HK-2 (cell line): ENCODE data around the gene AKNA.

ENCODE experiments used
- DNase-seq: peaks from one replicate; pipeline ENCODE4 v3.0.0-alpha.2; 2018; ENCODE audit not compliant: unreplicated experiment

AKNA gene

DNA sequence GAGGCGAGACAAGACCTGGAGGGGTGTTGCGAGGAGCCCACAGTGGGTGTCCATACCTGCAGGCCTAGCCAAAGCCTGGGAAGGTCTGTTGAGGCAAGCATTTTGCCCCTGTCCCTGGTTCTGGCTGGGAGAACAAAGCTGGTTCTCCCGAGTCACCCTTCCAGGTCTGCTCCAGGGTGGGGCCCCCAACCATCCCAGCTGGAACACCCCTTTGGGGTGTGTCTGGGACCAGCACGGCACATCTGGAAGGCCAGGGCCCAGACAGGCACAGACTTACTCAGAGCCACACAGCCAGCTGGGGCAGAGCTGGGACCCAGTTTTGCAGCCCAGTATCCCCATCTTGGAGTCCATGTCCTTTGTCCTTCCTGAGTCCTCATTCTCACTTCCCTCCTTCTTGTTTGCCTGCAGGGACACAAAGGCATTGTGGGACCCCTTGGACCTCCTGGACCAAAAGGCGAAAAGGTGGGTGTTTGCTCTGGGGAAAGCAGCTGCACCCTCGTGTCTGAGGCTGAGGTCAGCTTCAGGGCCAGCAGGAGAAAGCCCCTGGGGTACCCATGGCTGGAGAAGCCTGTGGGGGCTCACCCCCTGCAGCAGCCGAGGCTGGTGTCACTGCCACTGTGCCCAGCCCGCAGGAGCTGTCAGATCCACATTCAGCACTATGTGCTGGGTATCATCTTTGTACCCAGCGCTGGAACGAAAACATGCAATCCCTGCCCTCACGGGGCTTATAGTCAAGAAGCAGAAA is 103.3 kb downstream of the AKNA start:
- DNase-seq, result no peak
